GM19324 (cell line): Measurements from ENCODE around the gene RSPRY1.
"Not testable (repeated sequence)": the region's sequence is repeated elsewhere in the genome, so short reads cannot be mapped to it uniquely, and the experiment has no call there.

Experiments used
- ATAC-seq: cut with Tn5 transposase; IDR thresholded peaks from one replicate; pipeline ENCODE4 v1.9.1; 2021; ENCODE audit warnings: mild to moderate bottlenecking, moderate library complexity; ENCODE audit not compliant: unreplicated experiment, low FRiP score

RSPRY1 gene

DNA sequence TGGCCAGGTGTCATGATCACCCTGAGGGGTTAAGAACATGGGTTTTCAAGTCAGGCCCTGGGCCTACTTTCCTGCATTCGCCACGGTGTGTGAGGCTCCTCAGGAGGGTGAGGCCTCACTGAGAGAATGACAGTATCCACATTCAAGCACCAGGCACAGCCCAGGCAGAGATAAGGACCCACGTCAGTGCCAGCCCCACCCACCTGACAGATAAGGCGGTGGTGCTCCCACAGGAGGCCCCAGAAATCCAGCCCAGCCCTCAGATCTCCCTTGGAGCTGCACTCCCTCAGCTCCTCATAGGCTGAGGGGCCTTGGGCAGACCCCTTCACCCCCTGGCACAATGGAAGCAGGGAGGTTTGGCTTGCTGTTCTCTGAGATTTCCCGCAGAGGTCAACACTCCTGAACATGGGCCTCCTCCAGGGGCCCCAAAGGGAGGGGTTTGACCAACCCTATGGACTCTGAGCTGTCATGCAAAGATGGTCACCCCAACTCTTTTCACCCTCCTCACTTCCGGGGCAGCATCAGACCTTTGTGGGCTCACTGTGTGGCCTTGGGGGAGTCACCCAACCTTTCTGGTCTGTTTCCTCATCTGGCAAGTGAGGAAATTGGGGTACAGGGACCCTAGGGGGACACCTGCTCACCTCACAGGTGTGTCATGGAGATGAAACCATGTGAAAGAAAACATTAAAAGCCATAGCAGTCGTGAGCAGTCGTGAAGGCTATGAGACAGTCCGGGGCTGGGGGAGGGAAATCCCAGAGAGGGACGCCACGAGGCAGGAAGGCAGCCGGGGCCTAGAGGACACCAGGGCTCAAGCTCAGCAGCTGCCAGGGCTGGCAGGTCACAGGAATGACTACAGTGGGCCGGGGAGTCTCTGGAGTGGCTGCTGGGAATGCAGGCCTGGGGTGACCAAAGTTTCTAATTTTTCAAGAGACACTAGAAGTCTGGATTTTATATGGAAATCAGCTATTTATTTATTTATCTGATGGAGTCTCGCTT, 83.0 kb downstream of the RSPRY1 start:
- no peak for ATAC-seq

DNA sequence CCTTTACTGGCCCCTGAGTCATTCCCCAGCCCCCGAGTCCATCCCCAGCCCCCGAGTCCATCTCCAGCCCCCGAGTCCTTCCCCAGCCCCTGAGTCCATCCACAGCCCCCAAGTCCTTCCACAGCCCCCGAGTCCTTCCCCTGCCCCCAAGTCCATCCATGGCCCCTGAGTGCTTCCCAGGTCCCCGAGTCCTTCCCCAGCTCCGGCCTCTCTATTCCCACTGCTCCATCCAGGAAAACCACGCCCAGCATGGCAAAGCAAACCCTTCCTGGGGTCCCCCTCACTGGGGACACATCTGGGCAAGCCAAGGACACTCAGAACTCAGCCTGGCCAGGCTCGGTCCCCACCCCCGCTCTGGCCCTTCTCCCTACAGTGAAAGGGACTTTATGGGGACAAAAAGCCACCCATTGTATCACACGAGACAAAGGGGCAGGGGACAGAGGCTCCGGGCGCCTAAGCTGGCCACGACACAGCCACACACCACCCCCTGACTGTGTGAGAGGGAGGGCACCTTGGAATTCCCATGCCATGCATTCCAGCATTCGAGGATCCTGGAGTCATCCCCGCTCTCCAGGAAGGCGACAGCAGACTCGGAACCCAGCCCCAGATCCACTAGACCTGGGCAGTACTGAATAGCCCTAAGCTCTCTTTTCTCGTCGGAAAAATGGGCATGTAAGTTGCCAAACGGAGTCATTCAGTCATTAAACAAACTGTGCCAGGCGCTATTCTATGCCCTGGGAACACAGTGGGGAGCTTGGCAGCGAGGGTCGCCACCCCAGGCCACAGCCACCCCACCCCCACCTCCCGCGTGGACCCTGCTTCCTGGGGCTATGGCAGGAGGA, 84.3 kb downstream of the RSPRY1 start:
- no peak for ATAC-seq

DNA sequence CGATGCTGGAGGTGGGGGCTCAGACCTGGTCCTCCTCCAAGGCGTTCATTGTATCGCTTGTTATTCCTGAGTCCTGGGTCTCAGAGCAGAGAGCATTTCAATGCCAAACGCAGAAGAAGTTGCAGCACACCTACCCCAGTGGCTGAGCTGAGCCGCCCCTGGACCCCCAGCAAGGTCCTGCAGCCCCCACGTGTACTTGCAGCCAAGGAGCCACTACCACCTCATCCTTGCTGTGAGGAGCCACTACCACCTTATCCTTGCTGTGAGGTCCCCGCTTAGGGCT, 84.9 kb downstream of the RSPRY1 start:
- ATAC-seq = no peak

DNA sequence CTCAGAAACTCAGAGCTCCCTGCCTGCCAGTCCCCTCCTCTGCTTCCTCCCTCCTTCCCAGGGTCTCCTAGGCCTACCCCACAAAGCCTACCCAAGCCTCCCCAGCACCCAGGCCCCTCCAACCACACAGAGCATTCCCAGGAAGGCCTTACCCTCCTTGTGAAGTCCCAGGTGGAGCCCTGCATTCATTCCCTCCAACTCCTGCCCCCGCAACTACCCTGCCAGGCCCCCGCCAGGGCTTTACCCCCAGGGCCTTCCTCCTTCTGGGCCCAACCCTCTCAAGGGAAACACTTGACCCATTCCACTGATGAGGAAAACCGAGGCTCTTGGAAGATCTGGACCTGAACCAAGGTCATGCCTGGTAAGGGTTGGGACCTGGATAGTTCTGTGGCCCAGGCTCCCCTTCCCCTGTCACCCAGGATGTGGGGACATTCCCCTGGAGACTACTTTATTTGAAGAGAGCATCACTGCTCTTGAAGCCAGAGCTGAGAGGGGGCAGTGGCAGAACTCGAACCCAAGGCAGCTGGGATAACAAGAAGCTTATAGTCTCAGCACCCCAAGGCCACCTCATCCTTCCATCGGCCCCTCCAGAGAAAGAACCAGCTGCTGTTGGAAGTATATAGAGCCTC, 85.9 kb downstream of the RSPRY1 start:
- no peak for ATAC-seq

DNA sequence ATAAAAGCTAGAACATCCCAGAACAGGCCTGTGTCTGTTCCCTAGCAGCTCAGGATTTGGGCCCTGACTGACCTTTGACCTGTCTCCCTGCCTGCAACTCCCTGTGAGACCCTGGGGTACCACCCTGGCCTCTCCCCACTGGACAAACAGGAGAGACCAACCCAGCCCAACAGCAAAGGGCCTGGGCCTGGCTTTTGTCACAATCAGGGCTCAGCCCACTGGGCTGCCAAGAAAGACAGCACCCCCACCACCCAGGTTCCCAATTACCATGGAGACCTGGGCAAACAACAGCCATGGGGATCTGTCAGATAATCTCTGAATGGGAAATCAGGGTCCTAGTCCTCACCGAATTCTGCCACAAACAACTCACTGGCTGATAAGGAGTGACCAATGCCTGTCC, 87.2 kb downstream of the RSPRY1 start:
- ATAC-seq = no peak

DNA sequence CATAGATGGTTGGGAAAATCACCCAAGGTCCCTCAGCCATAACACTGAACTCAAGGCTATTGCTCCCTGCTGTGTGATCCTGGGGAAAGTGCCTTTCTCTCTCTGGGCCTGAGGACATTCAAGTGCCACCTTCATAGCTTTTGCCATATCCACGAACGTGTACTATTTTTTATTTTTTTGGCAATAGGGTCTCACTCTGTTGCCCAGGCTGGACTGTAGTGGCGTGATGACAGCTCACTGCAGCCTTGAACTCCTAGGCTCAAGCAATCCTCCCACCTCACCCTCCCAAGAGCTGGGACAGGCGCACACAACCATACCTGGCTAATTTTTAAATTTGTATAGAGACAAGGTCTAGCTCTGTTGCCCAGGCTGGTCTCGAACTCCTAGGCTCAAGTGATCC, 87.7 kb downstream of the RSPRY1 start:
- ATAC-seq = no peak

DNA sequence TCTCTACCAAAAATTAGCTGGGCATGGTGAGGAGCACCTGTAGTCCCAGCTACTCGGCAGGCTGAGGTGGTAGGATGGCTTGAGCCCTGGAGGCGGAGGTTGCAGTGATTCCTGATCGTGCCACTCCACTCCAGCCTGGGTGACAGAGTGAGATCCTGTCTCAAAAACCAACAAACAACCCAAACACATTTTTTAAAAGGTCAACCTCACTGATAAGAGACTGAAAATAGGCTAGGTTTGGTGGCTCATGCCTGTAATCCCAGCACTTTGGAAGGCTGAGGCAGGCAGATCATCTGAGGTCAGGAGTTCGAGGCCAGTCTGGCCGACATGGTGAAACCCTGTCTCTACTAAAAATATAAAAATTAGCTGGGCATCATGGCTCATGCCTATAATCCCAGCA, 89.8 kb downstream of the RSPRY1 start:
- not testable (repeated sequence) for ATAC-seq

- no peak for ATAC-seq
Measured at GRCh38 chr16:57276596-57276995, 90.5 kb downstream of the RSPRY1 start.

- ATAC-seq = no peak
Measured at GRCh38 chr16:57277586-57277985, 91.5 kb downstream of the RSPRY1 start.

- ATAC-seq = no peak
Measured at GRCh38 chr16:57278494-57278893, 92.4 kb downstream of the RSPRY1 start.

DNA sequence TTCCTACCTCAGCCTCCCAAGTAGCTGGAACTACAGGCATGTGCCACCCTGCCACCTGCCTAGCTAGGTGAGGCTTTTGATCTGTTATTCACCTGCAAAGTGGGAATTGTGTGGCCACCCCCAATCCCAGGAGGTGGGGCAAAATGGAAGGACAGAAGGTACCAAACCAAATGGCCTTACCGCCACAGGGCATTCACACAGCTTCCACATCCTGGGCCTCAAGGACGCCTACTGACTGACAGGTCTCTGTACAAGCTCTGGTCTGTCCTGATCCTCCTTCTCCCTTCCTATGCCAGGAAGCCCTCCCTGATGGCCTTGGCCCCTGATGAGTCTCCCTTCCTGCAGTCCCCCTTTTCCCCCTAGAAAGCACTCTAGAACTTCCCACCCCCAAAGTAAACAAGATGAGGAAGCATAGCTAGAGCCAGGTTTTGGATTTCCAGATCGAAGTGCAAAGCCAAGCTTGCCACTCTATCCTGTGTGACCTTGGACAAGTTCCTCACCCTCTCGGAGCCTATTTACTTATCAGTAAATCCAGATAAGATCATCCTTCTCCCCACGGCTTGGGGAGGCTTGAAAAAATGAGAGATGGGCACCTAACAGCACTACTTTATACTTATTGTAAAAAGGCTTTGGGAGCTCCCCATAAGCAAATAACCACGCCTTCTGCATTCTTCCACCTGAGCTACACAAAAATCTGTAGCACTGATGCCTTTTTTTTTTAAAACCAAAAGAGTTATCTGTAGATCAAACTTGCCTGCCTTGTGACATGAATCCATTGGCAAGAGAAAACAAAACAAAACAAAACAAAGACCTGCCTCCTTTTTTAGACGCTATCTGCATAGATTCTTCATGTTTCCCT, 93.9 kb downstream of the RSPRY1 start:
- no peak for ATAC-seq

GRCh38 chr16:57281791-57282190, 95.7 kb downstream of the RSPRY1 start:
- ATAC-seq = no peak

GRCh38 chr16:57282510-57283213, 96.5 kb downstream of the RSPRY1 start:
- ATAC-seq = no peak

GRCh38 chr16:57283214-57283958, 97.3 kb downstream of the RSPRY1 start:
- ATAC-seq = no peak

GRCh38 chr16:57283959-57284208, 97.8 kb downstream of the RSPRY1 start:
- ATAC-seq = no peak

GRCh38 chr16:57284209-57284951, 98.3 kb downstream of the RSPRY1 start, which contains the start of gene PLLP:
TSS of gene PLLP (minus strand) at chr16:57284672. CDS start at chr16:57284540, 132 bp downstream.
- no peak for ATAC-seq

DNA sequence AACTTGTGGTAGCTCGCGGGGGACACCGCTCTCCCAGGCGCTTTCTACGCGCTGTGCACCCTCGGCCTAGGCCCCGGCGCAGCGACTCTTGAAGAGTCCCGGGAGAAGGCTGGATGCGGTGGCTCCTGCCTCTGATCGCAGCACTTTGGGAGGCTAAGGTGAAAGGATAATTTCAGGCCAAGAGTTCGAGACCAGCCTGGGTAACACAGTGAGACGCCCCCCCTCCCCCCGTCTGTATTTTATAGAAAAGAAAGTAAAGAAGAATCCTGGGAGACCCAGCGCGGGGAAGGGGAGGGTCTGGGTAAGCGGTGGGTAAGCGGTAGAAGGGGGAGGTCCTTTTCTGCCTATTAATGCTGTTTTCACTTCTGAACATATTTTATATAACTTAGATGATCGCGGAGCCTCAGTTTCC, 98.8 kb downstream of the RSPRY1 start:
- ATAC-seq = no peak

DNA sequence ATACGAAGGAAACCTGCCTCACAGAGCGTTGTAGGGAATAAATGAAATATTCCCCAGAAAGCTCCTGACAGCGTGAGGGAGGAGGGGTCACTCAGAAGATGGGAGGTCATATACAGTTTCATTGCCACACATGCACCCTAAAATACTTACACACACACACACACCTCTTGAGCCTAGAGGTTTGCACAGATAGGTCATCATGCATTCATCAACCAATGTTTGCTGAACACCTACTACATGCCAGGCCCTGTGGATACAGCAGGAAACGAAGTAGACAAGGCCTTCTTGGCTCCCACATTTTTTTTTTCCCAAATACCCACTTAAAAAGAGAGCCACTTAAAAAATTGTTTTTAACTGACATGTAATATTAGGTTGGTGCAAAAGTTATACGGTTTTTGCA, 99.2 kb downstream of the RSPRY1 start:
- no peak for ATAC-seq
